ENCODE measurements around the gene ZWINT. TPM values are rescaled to one million over a fixed set of nuclear protein-coding genes. Genes with fewer than 3 reads are reported as not detected.

Gene ZWINT
- total and polyA plus RNA-seq, 4 donors, result 4.2 to 11.4 (median 7.9) TPM

GRCh38 chr10:56327118-56327517 lies 33.9 kb downstream of the ZWINT start:
- H3K36me3 ChIP-seq (ENCODE audit: control insufficient read depth in 4 of 4, insufficient read depth in 4 of 4, low read length in 4 of 4), result no peaks in the 10 kb centered on the region
- H3K27me3 ChIP-seq (ENCODE audit: control insufficient read depth in 3 of 3, insufficient read depth in 3 of 3, low read length in 2 of 3), result no peaks in the 10 kb centered on the region
- no peak for TF ChIP-seq CTCF (IDR thresholded peaks at IDR 0.05; ENCODE audit: control extremely low read depth, extremely low read depth)
- no peak overlapping the region for H3K27ac ChIP-seq (ENCODE audit: low read depth in 1 of 2, low read length in 1 of 2)
- H3K9ac ChIP-seq (ENCODE audit: insufficient read depth in 1 of 2, low read length in 2 of 2), result no peak overlapping the region
- H3K9me3 ChIP-seq (ENCODE audit: control insufficient read depth in 4 of 4, insufficient read depth in 3 of 4, low read length in 3 of 4), result peaks cover 0 to 3% (median 0%) of the 10 kb centered on the region in 4 donors
- WGBS, 2 donors, result 70 to 71% methylated on average over 3 of the region's 3 CpGs
- no peak overlapping the region for H3K4me3 ChIP-seq
- ATAC-seq (ENCODE audit: insufficient read depth, low FRiP score), result no peak
- H3K4me1 ChIP-seq (ENCODE audit: control insufficient read depth in 5 of 5, insufficient read depth in 5 of 5, low read length in 5 of 5), result no peaks in the 10 kb centered on the region
- no peak for DNase-seq

DNA sequence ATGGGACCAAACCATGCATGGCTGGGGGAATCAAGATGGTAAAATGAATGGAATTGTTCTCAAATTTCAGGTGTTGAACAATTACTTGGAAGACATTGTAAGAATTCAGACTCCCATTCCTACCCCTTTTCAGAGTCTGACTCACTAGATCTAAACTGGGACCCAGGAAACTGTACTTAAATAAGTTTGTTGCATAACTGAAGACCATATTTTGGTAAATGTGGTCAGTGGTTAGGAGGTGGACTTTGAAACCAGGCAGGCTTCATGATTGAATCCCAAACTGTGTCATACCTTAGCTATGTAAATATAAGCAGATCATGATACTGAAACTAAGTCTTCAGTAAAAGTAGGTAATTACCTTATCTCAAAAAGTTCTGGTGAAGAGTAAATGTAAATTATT lies 41.7 kb downstream of the ZWINT start:
- H3K27ac ChIP-seq (ENCODE audit: low read depth in 1 of 2, low read length in 1 of 2), result no peak overlapping the region
- DNase-seq, result no peak
- H3K9me3 ChIP-seq (ENCODE audit: control insufficient read depth in 4 of 4, insufficient read depth in 3 of 4, low read length in 3 of 4), result peaks cover 0 to 5% (median under 1%) of the 10 kb centered on the region in 4 donors
- H3K4me3 ChIP-seq, result no peak overlapping the region
- no peak overlapping the region for H3K9ac ChIP-seq (ENCODE audit: insufficient read depth in 1 of 2, low read length in 2 of 2)
- H3K4me1 ChIP-seq (ENCODE audit: control insufficient read depth in 5 of 5, insufficient read depth in 5 of 5, low read length in 5 of 5), result no peaks in the 10 kb centered on the region
- no peak for ATAC-seq (ENCODE audit: insufficient read depth, low FRiP score)
- H3K27me3 ChIP-seq (ENCODE audit: control insufficient read depth in 3 of 3, insufficient read depth in 3 of 3, low read length in 2 of 3), result no peaks in the 10 kb centered on the region
- H3K36me3 ChIP-seq (ENCODE audit: control insufficient read depth in 4 of 4, insufficient read depth in 4 of 4, low read length in 4 of 4), result no peaks in the 10 kb centered on the region
- no peak for TF ChIP-seq CTCF (IDR thresholded peaks at IDR 0.05; ENCODE audit: control extremely low read depth, extremely low read depth)

DNA sequence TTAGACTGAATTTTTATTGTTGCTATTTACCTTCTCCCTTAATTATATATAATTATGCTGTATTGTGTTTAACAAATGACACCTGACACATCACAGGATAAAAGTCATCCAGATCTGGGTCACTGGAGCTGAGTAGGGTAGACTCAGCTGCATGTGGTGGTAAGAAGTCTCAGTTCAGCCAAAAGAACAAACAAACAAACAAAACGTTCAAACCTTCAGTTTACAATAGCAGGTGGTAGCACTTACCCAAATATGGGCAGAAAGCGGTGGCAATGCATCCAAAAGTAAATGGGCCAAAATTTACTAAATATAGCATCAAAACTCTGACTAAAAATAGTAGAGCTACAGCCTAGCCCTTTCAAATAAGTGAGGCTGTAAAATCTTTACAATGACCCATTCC lies 42.2 kb downstream of the ZWINT start:
- no peak for DNase-seq
- 56 to 66% methylated on average over 2 of the region's 2 CpGs for WGBS, 2 donors
- Histone ChIP-seq H3K9ac (ENCODE audit: insufficient read depth in 1 of 2, low read length in 2 of 2) (no peak overlapping the region), H3K9me3 (ENCODE audit: control insufficient read depth in 4 of 4, insufficient read depth in 3 of 4, low read length in 3 of 4) (peaks cover 0 to 5% (median under 1%) of the 10 kb centered on the region in 4 donors), H3K4me3 (no peak overlapping the region), H3K27ac (ENCODE audit: low read depth in 1 of 2, low read length in 1 of 2) (no peak overlapping the region), H3K36me3 (ENCODE audit: control insufficient read depth in 4 of 4, insufficient read depth in 4 of 4, low read length in 4 of 4) (no peaks in the 10 kb centered on the region), H3K4me1 (ENCODE audit: control insufficient read depth in 5 of 5, insufficient read depth in 5 of 5, low read length in 5 of 5) (no peaks in the 10 kb centered on the region), H3K27me3 (ENCODE audit: control insufficient read depth in 3 of 3, insufficient read depth in 3 of 3, low read length in 2 of 3) (no peaks in the 10 kb centered on the region)
- no peak for TF ChIP-seq CTCF (IDR thresholded peaks at IDR 0.05; ENCODE audit: control extremely low read depth, extremely low read depth)
- ATAC-seq (ENCODE audit: insufficient read depth, low FRiP score), result no peak

GRCh38 chr10:56317603-56318002 lies 43.5 kb downstream of the ZWINT start:
- TF ChIP-seq CTCF (IDR thresholded peaks at IDR 0.05; ENCODE audit: control extremely low read depth, extremely low read depth), result no peak
- Histone ChIP-seq H3K9ac (ENCODE audit: insufficient read depth in 1 of 2, low read length in 2 of 2) (no peak overlapping the region), H3K4me1 (ENCODE audit: control insufficient read depth in 5 of 5, insufficient read depth in 5 of 5, low read length in 5 of 5) (no peaks in the 10 kb centered on the region), H3K27ac (ENCODE audit: low read depth in 1 of 2, low read length in 1 of 2) (no peak overlapping the region), H3K27me3 (ENCODE audit: control insufficient read depth in 3 of 3, insufficient read depth in 3 of 3, low read length in 2 of 3) (no peaks in the 10 kb centered on the region), H3K4me3 (no peak overlapping the region), H3K36me3 (ENCODE audit: control insufficient read depth in 4 of 4, insufficient read depth in 4 of 4, low read length in 4 of 4) (no peaks in the 10 kb centered on the region), H3K9me3 (ENCODE audit: control insufficient read depth in 4 of 4, insufficient read depth in 3 of 4, low read length in 3 of 4) (peaks cover 0 to 5% (median 0%) of the 10 kb centered on the region in 4 donors)
- ATAC-seq (ENCODE audit: insufficient read depth, low FRiP score) (no peak), DNase-seq (no peak)
- WGBS, 2 donors, result 66 to 95% methylated on average over 3 of the region's 3 CpGs

Measured in lung (tissue), 12 donors.